ENCODE measurements around the gene ZNF512. TPM values are rescaled to one million over a fixed set of nuclear protein-coding genes. Genes with fewer than 3 reads are reported as not detected.

Gene ZNF512, protein sequence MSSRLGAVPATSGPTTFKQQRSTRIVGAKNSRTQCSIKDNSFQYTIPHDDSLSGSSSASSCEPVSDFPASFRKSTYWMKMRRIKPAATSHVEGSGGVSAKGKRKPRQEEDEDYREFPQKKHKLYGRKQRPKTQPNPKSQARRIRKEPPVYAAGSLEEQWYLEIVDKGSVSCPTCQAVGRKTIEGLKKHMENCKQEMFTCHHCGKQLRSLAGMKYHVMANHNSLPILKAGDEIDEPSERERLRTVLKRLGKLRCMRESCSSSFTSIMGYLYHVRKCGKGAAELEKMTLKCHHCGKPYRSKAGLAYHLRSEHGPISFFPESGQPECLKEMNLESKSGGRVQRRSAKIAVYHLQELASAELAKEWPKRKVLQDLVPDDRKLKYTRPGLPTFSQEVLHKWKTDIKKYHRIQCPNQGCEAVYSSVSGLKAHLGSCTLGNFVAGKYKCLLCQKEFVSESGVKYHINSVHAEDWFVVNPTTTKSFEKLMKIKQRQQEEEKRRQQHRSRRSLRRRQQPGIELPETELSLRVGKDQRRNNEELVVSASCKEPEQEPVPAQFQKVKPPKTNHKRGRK
- polyA plus RNA-seq (2011; rRNA removed) (55.4 and 60.4 TPM in 2 replicates), polyA plus RNA-seq (2017; fragmentation: RNase III; extraction: RNeasy Plus Mini Kit Qiagen cat#74134 plus additional on column Dnase treatment) (22.0 to 25.3 TPM (median 22.6 TPM) in 3 replicates), polyA minus RNA-seq (2011; rRNA and poly(A)+ RNA removed) (22.3 and 34.4 TPM in 2 replicates)
- 9.5 and 10.4 TPM in 2 replicates for polyA plus RNA-seq (2012; cell fraction: cytosol; rRNA removed)
- 10.3 and 18.0 TPM in 2 replicates for polyA plus RNA-seq (2012; cell fraction: nucleus; rRNA removed)

DNA sequence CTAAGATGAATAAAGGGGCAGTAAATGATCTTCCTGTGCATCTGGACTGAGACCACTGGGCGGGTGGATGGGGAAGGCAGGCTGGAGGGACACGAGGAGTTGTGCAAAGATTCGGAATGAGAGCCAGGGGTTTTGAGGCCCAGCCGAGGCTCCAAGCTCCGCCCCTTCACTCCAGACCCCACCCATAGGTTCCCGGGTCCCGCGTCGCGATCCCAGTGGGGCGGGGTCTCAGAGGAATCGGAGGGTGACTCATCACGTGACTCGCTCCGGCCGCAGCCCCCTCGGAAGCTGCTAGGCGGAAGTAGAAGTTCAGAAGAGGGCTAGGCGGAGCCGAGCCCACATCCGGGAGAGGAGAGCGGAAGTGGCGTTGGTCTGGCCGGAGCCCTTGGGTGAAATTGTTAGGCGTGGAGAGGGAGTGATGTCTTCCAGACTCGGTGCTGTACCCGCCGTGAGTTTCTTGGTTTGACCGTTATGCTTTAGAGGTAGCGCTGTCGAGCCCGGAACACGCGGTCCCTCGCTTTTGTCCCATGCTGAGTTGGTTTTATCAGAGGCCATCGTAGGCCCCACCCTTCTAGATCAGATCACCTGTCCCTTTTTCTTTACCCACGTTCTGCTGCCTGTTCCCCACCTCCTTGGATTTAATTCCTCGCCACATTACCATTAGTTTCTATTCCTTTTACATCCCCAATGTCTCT, at the start of gene ZNF512:
ZNF512 (plus strand) TSS at position 348 of the 695 bp plus-strand sequence; CDS start at position 419, 71 bp downstream.
- 4% methylated on average over 38 of the region's 38 CpGs for WGBS (ENCODE audit: missing lambda C conversion rate)
- DNase-seq (ENCODE audit: low read depth in 1 of 2, low spot score in 1 of 2) (peak; percentile 94 to 96), ATAC-seq (peak; percentile 98 to 99), FAIRE-seq (no peak)
- peak within 1 kb of the TSS; percentile 71 to 80 for H3K27ac ChIP-seq
- POLR2A ChIA-PET: interaction anchor here (0.7 to 1.5 kb wide), 6 partner anchors 14 to 173 kb away, joined by 3 to 8 read pairs (median 4); partner anchors contain the start of genes NRBP1 and PPM1G
- H3K4me3 ChIP-seq: peak within 1 kb of the TSS; percentile 75
- CTCF ChIA-PET: interaction anchor here (0.5 to 1.5 kb wide), 3 partner anchors 22 to 187 kb away, joined by 3 to 4 read pairs (median 3); no protein-coding TSS in a partner anchor
- H3K4me1 ChIP-seq: peaks cover 12% of the 10 kb centered on the region
- H3K9me3 ChIP-seq: peaks cover 39% of the 10 kb centered on the region
- H3K4me2 ChIP-seq: peak within 1 kb of the TSS; percentile 82
- TF ChIP-seq SREBF2 (IDR thresholded peaks at IDR 0.05) (no peak), CBX8 (IDR thresholded peaks at IDR 0.05) (no peak), CEBPB (IDR thresholded peaks at IDR 0.05) (no peak), ZFP36 (IDR thresholded peaks at IDR 0.05; ENCODE audit: borderline replicate concordance, partially characterized antibody) (no peak), MYC (IDR thresholded peaks at IDR 0.05; ENCODE audit: borderline replicate concordance, low read length) (peak; percentile 35; the same call in 1 of the 2 replicates), FOXS1 (CRISPR knock-in tag; IDR thresholded peaks at IDR 0.05) (no peak; the same call in 1 of the 2 replicates), POLR2A (IDR thresholded peaks at IDR 0.05; ENCODE audit: low read length) (peak; percentile 69), KDM1A (IDR thresholded peaks at IDR 0.05; ENCODE audit: low read depth) (no peak), NPAS2 (CRISPR knock-in tag; IDR thresholded peaks at IDR 0.05; ENCODE audit: borderline replicate concordance) (no peak), BHLHE40 (IDR thresholded peaks at IDR 0.05; ENCODE audit: low read depth, low read length) (peak; percentile 60), CHD4 (IDR thresholded peaks at IDR 0.05; ENCODE audit: borderline replicate concordance) (no peak), MAFK (IDR thresholded peaks at IDR 0.05; ENCODE audit: partially characterized antibody) (peak; percentile 1), EHF (CRISPR knock-in tag; IDR thresholded peaks at IDR 0.05) (0 out of 2 replicates have a peak, but pooled peaks have one; percentile 5), REST (IDR thresholded peaks at IDR 0.05) (no peak), RARB (CRISPR knock-in tag; IDR thresholded peaks at IDR 0.05) (peak; percentile 20; the same call in 1 of the 2 replicates), E2F6 (IDR thresholded peaks at IDR 0.05; ENCODE audit: borderline replicate concordance, low read depth) (peak; percentile 76), PHF8 (IDR thresholded peaks at IDR 0.05; ENCODE audit: borderline replicate concordance, low read depth) (peak; percentile 98), BCL3 (IDR thresholded peaks at IDR 0.05) (peak; percentile 71; the same call in 1 of the 3 replicates), EHMT2 (IDR thresholded peaks at IDR 0.05; ENCODE audit: low read depth) (0 out of 2 replicates have a peak, but pooled peaks have one; percentile 48), HDAC2 (IDR thresholded peaks at IDR 0.05) (no peak), HEYL (CRISPR knock-in tag; IDR thresholded peaks at IDR 0.05) (no peak), CTCF (IDR thresholded peaks at IDR 0.05) (no peak), FOSL2 (IDR thresholded peaks at IDR 0.05) (no peak), FOSL2 (CRISPR knock-in tag; IDR thresholded peaks at IDR 0.05) (peak; percentile 98), TP53 (CRISPR knock-in tag; IDR thresholded peaks at IDR 0.05) (no peak; the same call in 1 of the 2 replicates), USF2 (IDR thresholded peaks at IDR 0.05) (peak; percentile 96), KDM5A (IDR thresholded peaks at IDR 0.05) (no peak)
- TF ChIP-seq, protein P1, sequence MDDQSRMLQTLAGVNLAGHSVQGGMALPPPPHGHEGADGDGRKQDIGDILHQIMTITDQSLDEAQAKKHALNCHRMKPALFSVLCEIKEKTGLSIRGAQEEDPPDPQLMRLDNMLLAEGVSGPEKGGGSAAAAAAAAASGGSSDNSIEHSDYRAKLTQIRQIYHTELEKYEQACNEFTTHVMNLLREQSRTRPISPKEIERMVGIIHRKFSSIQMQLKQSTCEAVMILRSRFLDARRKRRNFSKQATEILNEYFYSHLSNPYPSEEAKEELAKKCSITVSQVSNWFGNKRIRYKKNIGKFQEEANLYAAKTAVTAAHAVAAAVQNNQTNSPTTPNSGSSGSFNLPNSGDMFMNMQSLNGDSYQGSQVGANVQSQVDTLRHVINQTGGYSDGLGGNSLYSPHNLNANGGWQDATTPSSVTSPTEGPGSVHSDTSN (IDR thresholded peaks at IDR 0.05): no peak
